ENCODE results near the gene CDCA3.

Gene CDCA3

DNA sequence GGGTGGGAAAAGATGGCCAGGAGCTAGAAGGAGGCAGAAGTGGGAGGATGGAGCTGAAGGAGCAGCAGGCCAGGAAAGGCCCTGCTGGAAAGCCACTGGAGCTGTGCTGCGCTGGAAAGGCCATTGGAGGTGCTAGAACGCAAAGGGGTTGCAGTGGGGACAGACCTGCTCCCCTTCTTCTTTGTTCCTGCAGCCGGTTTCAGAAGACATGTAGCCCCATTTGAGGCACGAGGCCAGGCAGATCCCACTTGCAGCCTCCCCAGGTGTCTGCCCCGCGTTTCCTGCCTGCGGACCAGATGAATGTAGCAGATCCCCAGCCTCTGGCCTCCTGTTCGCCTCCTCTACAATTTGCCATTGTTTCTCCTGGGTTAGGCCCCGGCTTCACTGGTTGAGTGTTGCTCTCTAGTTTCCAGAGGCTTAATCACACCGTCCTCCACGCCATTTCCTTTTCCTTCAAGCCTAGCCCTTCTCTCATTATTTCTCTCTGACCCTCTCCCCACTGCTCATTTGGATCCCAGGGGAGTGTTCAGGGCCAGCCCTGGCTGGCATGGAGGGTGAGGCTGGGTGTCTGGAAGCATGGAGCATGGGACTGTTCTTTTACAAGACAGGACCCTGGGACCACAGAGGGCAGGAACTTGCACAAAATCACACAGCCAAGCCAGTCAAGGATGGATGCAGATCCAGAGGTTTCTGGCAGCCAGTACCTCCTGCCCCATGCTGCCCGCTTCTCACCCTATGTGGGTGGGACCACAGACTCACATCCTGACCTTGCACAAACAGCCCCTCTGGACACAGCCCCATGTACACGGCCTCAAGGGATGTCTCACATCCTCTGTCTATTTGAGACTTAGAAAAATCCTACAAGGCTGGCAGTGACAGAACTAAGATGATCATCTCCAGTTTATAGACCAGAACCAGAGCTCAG is 31.7 kb downstream of the CDCA3 start:
- DNase-seq = no peak

DNA sequence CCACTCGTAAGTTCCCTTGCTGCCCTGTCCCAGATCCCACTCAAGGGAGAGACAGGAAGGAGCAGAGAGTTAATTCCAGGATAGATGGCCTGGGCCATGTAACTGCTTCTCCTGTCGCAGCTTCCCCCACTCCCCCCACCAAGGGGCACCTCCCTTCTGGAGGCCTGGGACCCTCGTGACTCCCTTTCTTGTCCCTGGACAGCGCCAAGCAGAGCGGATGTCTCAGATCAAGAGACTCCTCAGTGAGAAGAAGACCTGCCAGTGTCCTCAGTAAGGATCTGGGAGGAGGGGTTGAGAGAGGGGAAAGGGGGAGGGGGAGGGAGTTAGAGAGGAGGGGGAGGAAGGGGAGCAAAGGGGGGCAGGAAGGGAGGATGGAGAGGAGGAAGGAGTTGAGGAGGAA is 32.4 kb downstream of the CDCA3 start:
- no peak for DNase-seq

DNA sequence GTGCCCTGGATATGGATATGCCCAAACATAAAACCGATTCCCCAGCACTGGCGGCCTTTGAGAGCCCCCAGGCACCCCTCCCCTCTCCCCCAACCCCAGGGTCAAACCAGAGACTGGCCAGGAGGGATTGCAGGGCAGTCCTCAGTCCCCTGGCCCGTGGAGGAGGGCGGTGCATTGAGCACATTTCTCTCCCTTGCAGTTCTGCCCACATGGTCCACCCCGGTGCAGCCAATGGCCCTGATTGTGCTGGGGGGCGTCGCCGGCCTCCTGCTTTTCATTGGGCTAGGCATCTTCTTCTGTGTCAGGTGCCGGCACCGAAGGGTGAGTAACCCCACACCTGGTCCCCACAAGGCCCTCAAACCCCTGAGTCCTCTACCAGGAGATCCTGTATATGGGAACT is 32.9 kb downstream of the CDCA3 start:
- DNase-seq = no peak

DNA sequence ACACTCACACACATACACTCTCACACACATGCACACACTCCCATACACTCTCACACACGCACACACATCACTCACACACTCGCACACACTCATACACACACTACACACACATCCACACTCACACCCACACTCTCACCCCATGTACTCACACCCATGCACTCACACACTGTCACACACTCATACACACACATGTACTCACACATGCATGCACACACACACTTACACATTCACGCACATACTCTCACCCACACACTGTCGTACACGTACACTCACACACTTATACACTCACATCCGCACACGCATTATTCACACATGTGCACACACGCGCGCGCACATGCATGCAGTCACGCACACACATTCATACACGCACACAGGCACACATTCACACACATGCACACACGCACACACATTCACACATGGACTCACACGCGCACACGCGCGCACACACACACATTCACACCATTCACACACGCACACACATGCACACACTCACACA is 33.4 kb downstream of the CDCA3 start:
- no peak for DNase-seq

DNA sequence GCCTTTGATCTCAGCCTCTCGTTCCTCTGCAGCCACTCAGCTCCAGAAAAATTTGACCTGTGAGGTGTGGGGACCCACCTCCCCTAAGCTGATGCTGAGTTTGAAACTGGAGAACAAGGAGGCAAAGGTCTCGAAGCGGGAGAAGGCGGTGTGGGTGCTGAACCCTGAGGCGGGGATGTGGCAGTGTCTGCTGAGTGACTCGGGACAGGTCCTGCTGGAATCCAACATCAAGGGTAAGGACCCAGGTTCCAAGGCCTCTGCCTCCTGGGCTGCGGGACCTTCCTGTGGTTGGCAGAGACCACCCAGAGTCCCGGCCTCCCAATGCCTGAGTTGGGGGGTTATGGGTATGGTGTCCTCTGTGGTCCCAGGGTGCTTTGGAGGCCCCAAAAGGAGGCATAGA is 34.0 kb downstream of the CDCA3 start:
- DNase-seq = no peak

DNA sequence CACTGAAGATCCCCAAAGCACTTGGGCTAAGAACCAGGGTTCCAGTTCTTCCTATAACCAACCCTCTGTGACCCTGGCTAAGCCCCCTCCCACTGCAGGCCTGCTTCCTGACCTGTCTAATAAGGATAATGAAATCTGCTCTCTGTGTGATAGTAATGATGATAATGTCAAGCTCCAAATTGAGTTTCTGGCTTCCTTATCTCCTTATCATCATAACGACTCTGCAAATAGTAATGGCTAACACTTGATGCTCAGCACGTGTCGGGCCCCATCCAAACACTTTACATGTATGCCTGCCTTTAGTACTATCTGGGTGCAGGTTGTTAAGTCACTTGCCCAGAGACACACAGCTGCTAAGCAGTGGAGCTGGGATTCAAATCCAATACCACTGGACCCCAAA is 34.5 kb downstream of the CDCA3 start:
- no peak for DNase-seq

DNA sequence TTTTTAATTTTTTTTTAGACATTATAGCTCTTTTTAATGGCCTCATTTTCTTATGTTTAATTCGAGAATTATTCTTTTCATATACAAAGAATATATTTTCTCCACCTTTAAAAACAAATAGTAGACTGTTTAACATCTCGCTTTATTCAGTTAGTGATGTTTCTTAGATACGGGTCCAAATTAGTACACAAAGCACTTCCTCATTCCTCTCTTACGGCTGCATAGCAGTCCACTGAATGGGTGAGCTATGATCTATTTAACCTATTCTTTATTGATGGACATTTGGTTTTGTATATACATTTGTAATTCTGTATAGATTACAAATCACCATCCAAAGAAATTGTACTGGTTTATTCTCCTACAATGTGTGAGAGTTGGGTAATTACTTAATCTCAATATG is 37.7 kb downstream of the CDCA3 start:
- no peak for DNase-seq

DNA sequence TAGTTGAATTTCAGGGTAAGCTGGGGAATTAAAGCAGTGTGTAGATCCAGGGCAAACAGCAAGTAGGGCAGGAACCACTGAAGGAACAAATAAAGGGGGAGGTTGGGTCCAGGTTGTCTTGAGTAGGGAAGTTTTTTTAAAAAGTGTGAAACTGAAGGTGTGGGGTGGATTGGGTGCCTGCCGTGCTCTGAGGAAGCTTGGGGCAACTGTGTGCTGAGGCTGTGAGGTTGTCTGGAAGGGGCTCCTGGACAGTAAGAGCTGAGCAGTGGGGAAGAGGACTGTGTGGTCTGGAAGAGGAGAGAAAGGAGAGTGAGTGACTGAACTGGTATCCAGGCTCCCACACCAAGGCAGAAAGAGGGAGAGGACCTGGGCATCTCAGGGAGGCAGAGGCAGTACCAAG is 40.3 kb downstream of the CDCA3 start:
- no peak for DNase-seq

DNA sequence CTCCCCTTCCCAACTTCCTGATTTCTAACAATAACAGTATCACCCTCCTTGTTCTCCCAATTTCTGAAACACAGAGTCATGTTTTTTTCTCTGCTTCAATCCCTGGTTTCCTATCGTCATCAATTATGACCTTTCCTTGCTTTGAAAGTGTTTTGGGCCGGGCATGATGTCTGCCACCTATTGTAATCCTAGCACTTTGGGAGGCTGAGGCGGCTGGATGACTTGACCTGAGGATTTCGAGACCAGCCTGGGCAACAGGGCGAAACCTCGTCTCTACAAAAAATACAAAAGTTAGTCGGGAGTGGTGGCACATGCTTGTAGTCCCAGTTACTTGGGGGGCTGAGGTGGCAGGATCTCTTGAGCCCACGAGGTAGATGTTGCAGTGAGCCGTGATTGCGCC is 42.0 kb downstream of the CDCA3 start:
- DNase-seq = no peak

DNA sequence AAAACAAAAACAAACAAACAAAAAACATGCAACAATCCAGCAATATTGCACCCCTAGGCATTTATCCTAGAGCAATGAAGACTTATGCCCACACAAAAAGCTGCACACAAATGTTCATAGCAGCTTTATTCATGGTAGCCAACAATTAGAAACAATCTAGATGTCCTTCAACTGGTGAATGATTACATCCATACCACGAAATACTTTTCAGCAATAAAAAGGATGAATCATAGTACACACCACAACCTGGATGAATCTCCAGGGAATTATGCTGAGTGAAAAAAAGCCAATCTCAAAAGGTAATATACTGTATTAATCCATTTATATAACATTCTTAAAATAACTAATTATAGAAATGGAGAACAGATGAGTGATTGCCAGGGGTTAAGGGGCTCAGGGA is 43.9 kb downstream of the CDCA3 start:
- DNase-seq = no peak

DNA sequence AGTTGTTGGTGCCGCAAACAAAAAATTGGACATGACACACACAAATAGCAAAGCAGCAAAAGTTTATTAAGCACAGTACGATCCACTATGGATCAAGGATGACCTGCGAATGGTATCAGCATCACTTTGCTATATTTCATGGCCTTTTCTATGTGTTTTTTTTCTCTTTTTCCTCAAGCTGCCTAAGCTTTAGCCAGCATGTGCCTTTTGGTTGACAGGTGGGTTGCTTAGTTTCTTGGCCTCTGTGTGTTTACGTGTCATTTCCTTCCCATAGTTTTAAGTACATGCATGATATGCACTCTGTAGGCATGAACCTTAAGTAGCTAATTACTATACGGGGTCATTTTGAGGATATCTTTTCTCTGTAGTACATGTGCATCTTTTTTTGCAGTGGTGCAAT is 51.9 kb downstream of the CDCA3 start:
- no peak for DNase-seq
